MV-4-11 (cell line): ENCODE data around the gene CYB5R3.

Experiments
- DNase-seq: peaks from one replicate; lab custom pipeline; 2025; lab: John Stamatoyannopoulos, UW

CYB5R3 gene

DNA sequence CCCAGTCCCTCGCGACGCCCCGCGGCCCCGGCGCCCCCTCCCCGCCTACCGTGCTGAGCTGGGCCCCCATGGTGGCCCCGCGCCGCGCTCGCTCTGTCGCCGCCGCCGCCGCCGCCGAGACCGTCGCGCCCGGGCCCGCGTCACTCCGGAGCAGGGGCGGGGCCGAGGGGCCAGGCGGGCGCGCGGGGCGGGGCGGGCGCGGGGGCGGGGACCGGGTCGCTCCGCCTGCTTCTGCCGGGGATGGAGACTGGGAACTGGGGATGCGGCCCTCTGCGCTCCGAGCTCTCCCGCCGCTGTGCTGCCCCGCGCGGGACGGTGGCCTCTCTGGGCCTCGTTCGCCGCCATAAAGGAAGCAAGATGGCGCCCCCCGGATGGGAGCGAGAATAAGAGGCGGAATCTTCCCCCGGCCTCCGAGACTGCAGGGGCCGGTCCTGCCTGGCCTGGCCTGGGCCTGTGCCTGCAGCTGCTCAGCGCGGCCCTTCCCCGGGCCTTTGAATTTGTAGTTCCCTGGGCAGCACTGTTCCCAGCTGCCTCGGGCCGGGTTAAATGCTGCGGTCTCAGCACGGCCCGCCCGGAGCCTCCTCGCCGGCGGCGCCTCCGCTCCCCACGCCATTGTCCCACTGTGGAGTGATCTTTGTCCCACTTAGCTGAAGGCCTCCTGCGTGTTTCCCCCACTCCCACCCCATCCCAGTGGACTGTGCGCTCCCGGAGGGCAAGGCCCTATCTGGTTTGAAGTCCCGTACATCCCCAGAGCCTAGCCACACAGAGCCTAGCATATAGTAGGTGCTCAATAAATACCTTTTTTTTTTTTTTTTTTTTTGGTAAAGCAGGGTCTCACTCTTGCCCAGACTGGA is at the start of gene CYB5R3:
Gene CYB5R3 (minus strand): TSS at position 147 of the 854 bp plus-strand sequence. CDS start 77 bp downstream, at position 70.
- peak; percentile 69 for DNase-seq

GRCh38 chr22:42697542-42698013 is 48.4 kb upstream of the CYB5R3 start:
- DNase-seq: no peak

DNA sequence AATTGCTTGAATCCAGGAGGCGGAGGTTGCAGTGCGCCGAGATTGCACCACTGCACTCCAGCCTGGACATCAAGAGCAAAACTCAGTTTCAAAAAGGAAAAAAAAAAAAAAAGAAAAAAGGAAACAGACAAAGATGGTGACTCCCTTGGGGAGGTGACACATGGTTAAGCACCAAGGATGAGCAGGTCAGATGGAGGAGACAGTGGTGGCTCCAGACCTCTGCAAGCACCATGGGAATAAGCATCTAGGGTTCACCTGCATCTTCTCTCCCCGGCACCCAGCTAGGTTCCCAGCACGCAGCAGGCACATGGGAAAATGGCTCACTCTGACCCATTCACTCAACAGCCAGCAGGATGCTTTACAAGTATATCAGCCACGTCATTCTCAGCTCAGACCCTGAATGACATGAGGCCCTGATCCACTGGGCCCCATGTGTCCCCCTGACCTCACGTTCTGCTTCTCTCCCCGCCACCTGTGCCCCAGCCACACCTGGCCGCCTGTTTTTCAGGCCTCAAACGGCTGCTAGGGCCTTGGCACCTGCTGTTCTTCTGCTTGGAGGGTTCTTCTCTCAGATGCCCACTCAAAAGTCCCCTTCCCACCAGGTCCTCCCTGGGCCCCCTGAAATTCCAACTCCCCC is 47.3 kb upstream of the CYB5R3 start:
- no peak for DNase-seq

DNA sequence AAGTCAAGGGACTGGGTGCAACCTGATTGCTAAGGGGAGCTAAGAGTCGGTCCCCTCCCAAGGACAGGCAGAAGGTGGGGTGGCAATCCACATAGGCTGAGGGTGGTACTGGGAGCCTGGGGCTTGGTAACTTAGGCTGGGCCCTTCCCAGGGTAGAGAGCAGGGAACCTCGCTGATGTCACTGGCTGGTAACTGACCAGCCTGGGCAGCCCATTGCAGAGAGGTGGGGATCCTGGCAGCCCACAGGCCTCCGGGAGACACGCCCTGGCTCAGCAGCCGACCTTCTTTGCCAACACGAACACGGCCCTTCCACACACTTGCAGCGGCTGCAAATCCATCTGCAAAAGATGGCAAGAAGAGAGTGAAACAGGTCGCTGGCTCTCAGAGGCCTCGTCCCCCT is 46.1 kb upstream of the CYB5R3 start:
- DNase-seq: no peak

DNA sequence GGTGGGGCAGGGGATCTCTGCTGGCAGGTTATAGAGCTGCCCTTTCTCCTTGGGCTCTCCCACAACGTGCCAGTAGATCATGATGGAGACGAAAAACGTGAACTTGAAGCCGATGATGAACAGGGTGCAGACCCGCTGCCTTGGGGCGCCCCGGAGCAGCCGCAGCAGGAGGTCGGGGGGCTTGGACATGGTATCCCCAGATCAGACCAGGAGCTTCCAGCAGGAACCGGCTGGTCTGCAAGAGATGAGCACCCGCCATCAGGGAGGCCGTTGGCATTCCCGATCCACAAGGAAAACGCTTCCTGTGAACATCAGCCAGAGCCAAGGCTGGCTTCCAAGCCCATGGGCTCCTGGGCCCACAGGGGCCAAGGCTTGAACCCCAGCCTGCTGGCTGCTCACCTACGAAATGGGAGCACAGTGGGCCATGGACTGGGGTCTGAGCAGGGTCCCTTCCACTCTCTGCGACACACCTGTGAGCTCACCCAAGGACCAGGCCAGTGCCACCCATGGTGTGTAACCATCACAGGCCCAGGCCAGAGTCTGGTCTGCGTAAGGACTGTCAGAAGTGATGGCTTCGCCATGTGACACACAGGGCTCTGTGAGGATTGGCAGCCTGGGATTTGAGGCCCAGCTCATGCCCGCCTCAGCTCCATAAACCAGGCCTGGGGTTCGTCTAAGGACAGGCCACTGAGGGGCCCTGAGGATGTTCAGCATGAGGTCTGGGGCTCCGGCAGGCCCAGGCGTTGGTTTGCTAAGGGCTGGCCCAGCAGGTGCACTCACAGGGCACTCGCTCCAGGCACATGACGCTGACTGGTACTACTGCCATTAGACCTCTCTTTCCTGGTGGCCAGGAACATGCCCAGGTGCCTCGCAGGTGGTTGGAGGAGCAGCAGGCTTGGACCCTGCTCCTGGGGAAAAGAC is 44.8 kb upstream of the CYB5R3 start:
- no peak for DNase-seq

- DNase-seq: no peak
These were observed 44.0 kb upstream of the CYB5R3 start for GRCh38 chr22:42693055-42693762.

GRCh38 chr22:42692239-42693054 is 43.3 kb upstream of the CYB5R3 start:
- DNase-seq: no peak

DNA sequence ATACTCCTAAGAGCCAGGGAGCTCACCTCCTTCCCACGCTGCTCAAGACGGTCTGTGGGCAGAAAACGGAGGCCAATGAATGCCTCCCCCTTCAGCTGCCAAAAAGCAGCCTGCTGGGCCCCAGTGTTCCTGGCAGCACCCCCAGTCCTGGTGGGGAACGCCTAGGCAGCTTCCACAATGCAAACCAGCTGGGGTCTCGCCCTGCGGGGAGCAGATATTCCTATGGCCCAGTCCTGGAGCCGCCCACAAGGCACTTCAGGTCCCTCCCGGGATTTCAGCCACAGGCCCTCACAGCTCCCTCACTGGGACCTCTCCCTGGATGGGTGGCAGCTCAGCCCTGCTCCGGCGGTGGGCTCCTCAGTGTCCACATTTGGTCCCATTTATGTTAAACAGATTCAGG is 42.2 kb upstream of the CYB5R3 start:
- no peak for DNase-seq

- no peak for DNase-seq
These were observed 39.3 kb upstream of the CYB5R3 start for GRCh38 chr22:42688241-42689211.

- DNase-seq: no peak
These were observed 37.7 kb upstream of the CYB5R3 start for GRCh38 chr22:42686756-42687491.

GRCh38 chr22:42685941-42686653 is 36.9 kb upstream of the CYB5R3 start:
- DNase-seq: peak; percentile 26

GRCh38 chr22:42684462-42685195 is 35.4 kb upstream of the CYB5R3 start:
- no peak for DNase-seq

DNA sequence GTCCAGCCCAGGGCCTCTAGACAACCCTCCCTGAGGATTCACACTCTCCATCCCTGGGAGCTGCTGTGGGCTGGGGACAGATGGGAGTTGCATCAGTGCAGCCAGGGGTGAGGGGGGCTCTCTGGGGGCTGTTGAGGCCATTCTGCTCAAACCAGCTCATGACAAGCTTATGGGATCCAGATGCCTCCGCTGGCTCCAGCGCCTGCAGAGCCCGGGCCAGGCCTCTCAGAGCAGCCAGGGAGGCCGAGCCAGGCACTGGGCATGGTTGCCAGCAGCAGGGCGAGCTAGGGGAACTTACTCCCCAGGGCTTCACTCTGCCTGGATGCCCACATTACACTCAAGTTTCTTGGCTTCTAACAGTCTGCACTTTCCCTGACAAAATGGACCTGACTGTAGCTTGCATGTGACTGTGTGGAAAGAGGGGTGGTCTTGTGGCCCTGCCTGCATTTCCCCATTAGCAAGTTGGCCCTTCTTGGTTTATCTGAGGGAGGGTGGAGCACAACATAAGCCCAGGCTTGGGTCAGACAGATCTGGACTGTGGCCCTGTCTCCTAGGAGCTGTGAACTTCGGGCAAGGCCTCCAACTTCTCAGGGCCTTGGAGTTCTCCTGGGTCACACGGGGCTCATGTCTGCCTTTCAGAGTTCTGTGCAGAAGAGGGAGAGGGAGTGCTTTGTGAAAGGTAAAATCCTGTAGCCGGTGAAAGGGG is 34.5 kb upstream of the CYB5R3 start:
- no peak for DNase-seq

GRCh38 chr22:42682113-42682851 is 33.1 kb upstream of the CYB5R3 start:
- DNase-seq: no peak

DNA sequence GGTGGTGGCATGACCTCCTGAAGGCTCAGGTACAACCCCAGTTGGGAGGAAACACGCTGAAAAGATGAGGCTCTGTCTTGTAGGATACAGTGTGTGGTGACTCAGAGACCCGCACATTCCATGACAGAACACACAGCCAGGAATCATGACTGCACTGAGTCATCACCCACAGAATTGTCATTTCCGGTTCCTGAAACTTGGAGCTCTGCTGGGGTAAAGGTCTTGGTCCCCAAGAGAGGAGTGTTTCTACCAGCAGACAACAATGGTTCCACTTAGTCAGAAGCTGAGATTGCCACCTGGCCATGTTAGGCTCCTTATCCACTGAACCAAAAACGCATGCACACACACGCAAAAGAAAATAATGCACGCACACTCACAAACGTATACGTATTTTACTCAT is 31.5 kb upstream of the CYB5R3 start:
- DNase-seq: peak; percentile 76

DNA sequence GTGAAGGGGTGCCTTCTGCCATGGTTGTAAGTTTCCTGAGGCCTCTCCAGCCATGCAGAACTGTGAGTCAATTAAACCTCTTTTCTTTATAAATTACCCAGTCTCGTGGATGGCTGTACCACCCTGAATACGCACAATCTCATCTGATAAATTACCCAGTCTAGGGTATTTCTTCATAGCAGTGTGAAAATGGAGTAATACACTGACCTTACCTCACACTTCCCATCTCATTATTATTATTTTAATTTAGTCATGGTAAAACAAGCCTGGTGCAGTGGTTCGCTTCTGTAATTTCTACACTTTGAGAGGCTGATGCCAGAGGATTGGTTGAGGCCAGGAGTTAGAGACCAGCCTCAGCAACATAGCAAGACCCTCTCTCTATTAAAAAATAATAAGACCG is 30.5 kb upstream of the CYB5R3 start:
- DNase-seq: no peak
